Colonic mucosa (tissue), 4 donors: ENCODE measurements around the gene AP1S3. TPM values are rescaled to one million over a fixed set of nuclear protein-coding genes. Genes with fewer than 3 reads are reported as not detected.

Experiments
- DNase-seq: peaks from one replicate; pipeline ENCODE4 v3.0.0-alpha.2; 2020
- H3K27ac ChIP-seq: fragments of 200-600 bp; one replicate; pipeline ENCODE4 v1.8.0; 2021
- H3K27me3 ChIP-seq: fragments of 200-600 bp; one replicate; pipeline ENCODE4 v1.8.0; 2021
- H3K36me3 ChIP-seq: fragments of 200-600 bp; one replicate; pipeline ENCODE4 v1.8.0; 2021
- H3K4me1 ChIP-seq: fragments of 200-600 bp; one replicate; pipeline ENCODE4 v1.8.0; 2021; ENCODE audit warnings: mild to moderate bottlenecking
- H3K4me3 ChIP-seq: fragments of 200-600 bp; one replicate; pipeline ENCODE4 v1.8.0; 2021
- H3K9ac ChIP-seq, 2 donors: one replicate each; pipeline ENCODE4 v1.7.0; 2013; ENCODE audit warnings: control low read depth in 2 of 2, low read depth in 2 of 2, low read length in 2 of 2
- H3K9me3 ChIP-seq: fragments of 200-600 bp; one replicate; pipeline ENCODE4 v1.8.0; 2021
- CTCF ChIP-seq: fragments of 200-600 bp; IDR thresholded peaks from one replicate; pipeline ENCODE4 v1.8.0; 2022; ENCODE audit warnings: antibody characterized with exemption, mild to moderate bottlenecking
- intact Hi-C: fragments of 100-400 bp; cut with DNase I; formaldehyde crosslinking; loops from one replicate; pipeline ENCODE4 v1.14.1; 2022
- total RNA-seq, 2 donors: library from RNA; stranded (reverse); fragmentation: NEBNext Ultra II Directional in 1 of 2; extraction: Animal tissue kit (Norgen Biotek cat#: 25700) in 1 of 2; gene quantifications; one replicate each; pipeline ENCODE4 v1.2.1, GENCODE V29; 2021
- donor health status: healthy.
- donor health status: DM: no; HTN: no; CAD: no.
- donor health status: DM: no; HTN: no; CAD: no.

AP1S3 gene
- total RNA-seq, 2 donors from 2014 or later = 8.8 to 12.0 TPM

DNA sequence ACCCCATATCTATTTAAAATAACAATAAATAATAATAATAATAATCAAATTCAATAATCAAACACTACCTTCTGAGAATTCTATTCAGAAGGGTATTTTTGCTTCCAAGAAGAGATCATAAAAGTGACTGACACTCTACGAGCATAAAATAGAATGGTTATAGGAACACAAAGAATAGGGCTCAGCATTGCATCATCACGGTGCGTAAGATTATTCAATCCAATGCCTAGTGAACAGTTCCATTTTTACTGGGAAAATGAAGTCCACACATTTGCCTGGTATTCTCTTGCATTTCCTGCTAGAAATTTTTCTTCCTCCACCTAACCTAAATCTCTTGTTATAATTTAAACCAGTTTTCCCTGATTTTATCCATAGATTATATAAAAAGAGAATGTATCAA lies 55.8 kb downstream of the AP1S3 start:
- intact Hi-C loops = no loop called here

DNA sequence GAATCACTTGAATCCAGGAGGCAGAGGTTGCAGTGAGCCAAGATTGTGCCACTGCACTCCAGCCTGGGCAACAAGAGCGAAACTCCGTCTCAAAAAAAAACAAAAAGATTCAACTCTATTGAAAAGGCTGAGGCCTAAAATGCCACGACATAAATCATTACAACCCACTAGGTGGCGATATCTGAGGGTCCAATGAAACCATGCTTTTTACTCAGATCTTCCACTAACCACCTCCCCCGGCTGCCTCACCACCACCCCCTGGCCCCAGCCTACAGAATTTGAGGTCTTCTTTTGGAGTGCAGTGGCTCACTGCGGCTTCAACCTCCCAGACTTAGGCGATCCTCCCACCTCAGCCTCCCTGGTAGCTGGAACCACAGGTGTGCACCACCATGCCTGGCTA lies 57.5 kb downstream of the AP1S3 start:
- no peak overlapping the region for H3K27ac ChIP-seq
- H3K4me3 ChIP-seq = no peak overlapping the region
- no peaks in the 10 kb centered on the region for H3K27me3 ChIP-seq
- H3K36me3 ChIP-seq = no peaks in the 10 kb centered on the region
- peak; percentile 20 for TF ChIP-seq CTCF
- no peak overlapping the region for H3K9ac ChIP-seq
- H3K4me1 ChIP-seq = no peaks in the 10 kb centered on the region
- no peaks in the 10 kb centered on the region for H3K9me3 ChIP-seq
- intact Hi-C loops = no loop called here
- peak; percentile 29 for DNase-seq

More for the DNA sequence above, 55.8 kb downstream of the AP1S3 start:
- Histone ChIP-seq H3K27ac (no peak overlapping the region), H3K36me3 (no peaks in the 10 kb centered on the region), H3K27me3 (no peaks in the 10 kb centered on the region), H3K4me1 (no peaks in the 10 kb centered on the region), H3K9ac (no peak overlapping the region), H3K9me3 (no peaks in the 10 kb centered on the region), H3K4me3 (no peak overlapping the region)
- DNase-seq = no peak
- no peak for TF ChIP-seq CTCF

- Histone ChIP-seq H3K36me3 (no peaks in the 10 kb centered on the region), H3K4me1 (no peaks in the 10 kb centered on the region), H3K9ac (no peak overlapping the region), H3K27ac (no peak overlapping the region), H3K27me3 (no peaks in the 10 kb centered on the region), H3K9me3 (no peaks in the 10 kb centered on the region), H3K4me3 (no peak overlapping the region)
- no peak for DNase-seq
- intact Hi-C loops = no loop called here
- TF ChIP-seq CTCF = no peak
Measured at GRCh38 chr2:223774193-223774592, 63.2 kb downstream of the AP1S3 start.

GRCh38 chr2:223772363-223772762 lies 65.0 kb downstream of the AP1S3 start:
- Histone ChIP-seq H3K9ac (no peak overlapping the region), H3K9me3 (no peaks in the 10 kb centered on the region), H3K4me1 (no peaks in the 10 kb centered on the region), H3K36me3 (no peaks in the 10 kb centered on the region), H3K27me3 (no peaks in the 10 kb centered on the region), H3K27ac (no peak overlapping the region), H3K4me3 (no peak overlapping the region)
- intact Hi-C loops = no loop called here
- TF ChIP-seq CTCF = no peak
- no peak for DNase-seq

- Histone ChIP-seq H3K27me3 (no peaks in the 10 kb centered on the region), H3K4me3 (no peak overlapping the region), H3K4me1 (no peaks in the 10 kb centered on the region), H3K9ac (no peak overlapping the region), H3K27ac (no peak overlapping the region), H3K36me3 (no peaks in the 10 kb centered on the region), H3K9me3 (no peaks in the 10 kb centered on the region)
- TF ChIP-seq CTCF = no peak
- no peak for DNase-seq
- intact Hi-C loops = no loop called here
Measured at GRCh38 chr2:223771475-223771874, 65.9 kb downstream of the AP1S3 start.

- no peak overlapping the region for H3K4me3 ChIP-seq
- no peak overlapping the region for H3K9ac ChIP-seq
- no peak overlapping the region for H3K27ac ChIP-seq
- no peak for TF ChIP-seq CTCF
- no peaks in the 10 kb centered on the region for H3K27me3 ChIP-seq
- no peak for DNase-seq
- H3K9me3 ChIP-seq = no peaks in the 10 kb centered on the region
- no peaks in the 10 kb centered on the region for H3K4me1 ChIP-seq
- no peaks in the 10 kb centered on the region for H3K36me3 ChIP-seq
- intact Hi-C loops = no loop called here
Measured at GRCh38 chr2:223768179-223768578, 69.2 kb downstream of the AP1S3 start.
